Measurements from ENCODE around the gene GATA5.

The GATA5 gene

DNA sequence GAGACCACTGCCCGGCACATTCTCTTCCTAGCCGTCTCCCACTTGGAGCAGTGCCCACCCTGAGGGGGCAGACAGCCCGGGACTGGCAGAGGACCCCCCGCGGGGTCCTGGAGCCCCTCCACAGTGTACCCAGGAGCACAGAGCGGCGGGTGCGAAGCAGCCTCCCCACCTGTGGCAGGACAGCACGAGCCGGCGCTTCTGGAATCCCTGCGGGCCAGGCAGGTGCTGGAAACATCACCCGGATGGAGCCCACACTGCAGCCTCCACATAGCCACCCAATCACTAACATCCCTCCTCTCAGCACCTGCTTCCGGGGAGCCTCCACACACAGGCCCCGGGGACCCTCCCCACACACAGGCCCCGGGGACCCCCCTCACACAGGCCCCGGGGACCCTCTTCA lies 18.7 kb downstream of the GATA5 start:
- no peak for DNase-seq (ENCODE audit: low read depth)
- TF ChIP-seq, protein P1, sequence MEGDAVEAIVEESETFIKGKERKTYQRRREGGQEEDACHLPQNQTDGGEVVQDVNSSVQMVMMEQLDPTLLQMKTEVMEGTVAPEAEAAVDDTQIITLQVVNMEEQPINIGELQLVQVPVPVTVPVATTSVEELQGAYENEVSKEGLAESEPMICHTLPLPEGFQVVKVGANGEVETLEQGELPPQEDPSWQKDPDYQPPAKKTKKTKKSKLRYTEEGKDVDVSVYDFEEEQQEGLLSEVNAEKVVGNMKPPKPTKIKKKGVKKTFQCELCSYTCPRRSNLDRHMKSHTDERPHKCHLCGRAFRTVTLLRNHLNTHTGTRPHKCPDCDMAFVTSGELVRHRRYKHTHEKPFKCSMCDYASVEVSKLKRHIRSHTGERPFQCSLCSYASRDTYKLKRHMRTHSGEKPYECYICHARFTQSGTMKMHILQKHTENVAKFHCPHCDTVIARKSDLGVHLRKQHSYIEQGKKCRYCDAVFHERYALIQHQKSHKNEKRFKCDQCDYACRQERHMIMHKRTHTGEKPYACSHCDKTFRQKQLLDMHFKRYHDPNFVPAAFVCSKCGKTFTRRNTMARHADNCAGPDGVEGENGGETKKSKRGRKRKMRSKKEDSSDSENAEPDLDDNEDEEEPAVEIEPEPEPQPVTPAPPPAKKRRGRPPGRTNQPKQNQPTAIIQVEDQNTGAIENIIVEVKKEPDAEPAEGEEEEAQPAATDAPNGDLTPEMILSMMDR (conservative IDR thresholded peaks at IDR 0.05; ENCODE audit: control insufficient read depth, insufficient read depth, low read depth, low read length): no peak
- no peak overlapping the region for H3K4me3 ChIP-seq (ENCODE audit: control insufficient read depth, low read depth, low read length)

DNA sequence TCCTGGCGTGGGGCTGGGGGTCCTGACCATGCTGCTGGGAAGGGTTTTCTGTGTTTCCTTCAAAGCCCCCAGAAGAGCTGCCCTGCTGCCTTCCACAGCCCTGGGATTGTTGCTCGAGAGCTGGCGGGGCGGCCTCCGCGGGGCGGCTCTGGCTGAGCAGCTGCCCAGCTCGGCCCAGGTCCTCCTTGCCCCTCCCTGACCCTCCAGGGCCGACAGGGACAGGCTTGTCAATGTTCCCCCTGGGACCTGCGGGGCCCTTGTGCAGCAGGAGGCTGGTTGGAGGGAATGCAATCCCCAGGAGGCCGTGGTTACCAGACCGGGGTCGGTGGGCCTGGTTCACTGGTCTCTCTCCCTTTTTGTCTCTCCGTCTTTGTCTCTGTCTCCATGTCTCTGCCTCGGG lies 19.9 kb downstream of the GATA5 start:
- TF ChIP-seq, protein P1 (conservative IDR thresholded peaks at IDR 0.05; ENCODE audit: control insufficient read depth, insufficient read depth, low read depth, low read length): no peak
- no peak overlapping the region for H3K4me3 ChIP-seq (ENCODE audit: control insufficient read depth, low read depth, low read length)
- DNase-seq (ENCODE audit: low read depth): no peak

DNA sequence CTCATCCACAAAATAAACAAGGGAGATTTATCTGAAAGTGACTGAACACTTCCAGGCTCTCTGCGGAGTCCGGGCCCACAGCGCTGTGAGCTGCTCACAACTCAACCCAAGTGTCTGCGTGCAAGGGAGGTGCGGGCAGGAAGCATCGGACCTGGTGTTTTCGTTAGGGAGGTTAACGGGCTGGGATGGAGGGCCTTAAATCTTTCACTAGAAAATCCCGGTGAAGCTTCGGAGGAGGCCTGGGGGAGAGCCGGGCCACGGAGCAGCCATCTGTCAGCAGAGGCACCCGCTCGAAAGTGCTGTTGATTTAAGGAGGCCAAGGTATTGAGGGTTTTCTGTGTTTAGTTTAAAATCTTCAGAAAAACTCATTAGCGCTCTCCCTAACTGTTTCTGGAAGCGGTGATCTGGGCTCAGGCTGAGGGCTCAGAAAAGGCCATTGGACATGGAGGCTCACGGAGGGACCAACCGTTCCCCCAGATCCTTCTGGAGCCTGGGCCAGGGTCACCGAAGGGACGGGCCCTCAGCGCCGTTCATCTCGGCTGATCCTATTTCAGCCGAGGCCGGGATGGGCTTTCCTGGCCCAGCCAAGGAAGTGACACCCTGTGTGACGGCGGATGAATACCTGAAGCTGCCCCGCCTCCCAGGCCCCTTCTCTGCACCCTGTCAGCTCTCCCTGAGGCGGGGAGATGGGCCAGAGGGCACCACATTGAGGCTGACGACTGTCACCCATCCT lies 20.7 kb downstream of the GATA5 start:
- H3K4me3 ChIP-seq (ENCODE audit: control insufficient read depth, low read depth, low read length): no peak overlapping the region
- no peak for DNase-seq (ENCODE audit: low read depth)
- TF ChIP-seq, protein P1 (conservative IDR thresholded peaks at IDR 0.05; ENCODE audit: control insufficient read depth, insufficient read depth, low read depth, low read length): no peak

DNA sequence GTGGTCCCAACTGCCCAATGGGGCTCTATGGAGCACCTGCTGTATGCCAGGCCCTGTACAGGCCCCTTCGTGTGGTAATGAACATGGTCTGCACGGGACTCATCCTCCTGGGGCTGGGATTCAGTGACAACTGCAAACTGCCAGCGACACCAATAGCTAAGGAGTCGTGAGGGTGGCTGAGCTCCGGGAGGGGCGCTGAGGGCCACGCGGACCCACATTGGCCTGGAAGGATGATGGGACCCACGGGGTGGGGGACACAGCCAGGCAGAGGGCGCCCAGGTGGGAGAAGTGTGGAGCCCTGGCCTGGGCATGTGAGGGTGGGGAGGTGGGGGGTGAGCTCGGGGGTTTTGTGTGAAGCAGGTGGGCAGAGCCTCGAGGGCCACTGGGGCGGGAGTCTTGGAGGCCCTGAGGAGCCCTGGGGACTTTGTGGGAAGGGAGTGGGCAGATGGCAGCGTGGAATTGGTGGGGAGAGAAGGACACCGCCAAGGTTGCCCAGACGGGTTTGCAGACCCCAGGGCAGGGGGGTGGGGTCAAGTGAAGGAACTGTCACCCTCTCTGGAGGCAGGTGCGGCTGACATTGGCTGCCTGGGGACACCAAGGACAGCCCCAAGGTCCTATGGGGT lies 22.5 kb downstream of the GATA5 start:
- no peak for DNase-seq (ENCODE audit: low read depth)
- no peak overlapping the region for H3K4me3 ChIP-seq (ENCODE audit: control insufficient read depth, low read depth, low read length)
- TF ChIP-seq, protein P1 (conservative IDR thresholded peaks at IDR 0.05; ENCODE audit: control insufficient read depth, insufficient read depth, low read depth, low read length): no peak

DNA sequence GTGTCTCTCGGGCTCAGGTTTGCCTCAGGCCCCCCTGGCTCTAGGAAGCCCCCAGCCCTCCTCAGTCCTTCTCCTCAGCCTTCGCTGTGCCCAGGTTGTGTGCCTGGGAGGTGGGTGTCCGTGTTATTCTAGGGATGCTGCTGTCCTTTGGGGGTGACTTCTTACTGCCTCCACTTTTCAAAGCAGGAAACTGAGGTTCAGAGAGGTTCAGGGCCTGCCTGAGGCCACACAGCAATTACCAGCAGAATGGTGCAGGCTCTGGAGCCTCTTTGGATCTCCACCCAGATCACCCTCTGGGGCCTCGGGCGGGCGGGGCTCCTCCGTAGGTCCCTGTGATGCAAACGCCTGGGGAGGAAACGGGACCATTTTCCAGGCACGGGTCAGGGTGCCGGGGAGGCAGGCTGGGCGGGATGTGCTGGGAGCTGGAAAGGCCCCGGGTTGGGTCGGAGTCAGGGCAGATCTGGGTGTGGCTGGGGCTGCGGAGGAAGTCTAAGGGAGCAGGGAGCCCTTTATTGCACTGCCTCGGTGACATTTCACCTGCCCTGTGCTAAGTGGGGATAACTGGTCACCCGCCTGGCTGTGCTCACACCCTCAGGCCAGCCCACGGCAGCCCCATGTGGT lies 23.2 kb downstream of the GATA5 start:
- H3K4me3 ChIP-seq (ENCODE audit: control insufficient read depth, low read depth, low read length): no peak overlapping the region
- TF ChIP-seq, protein P1 (conservative IDR thresholded peaks at IDR 0.05; ENCODE audit: control insufficient read depth, insufficient read depth, low read depth, low read length): no peak
- DNase-seq (ENCODE audit: low read depth): no peak

DNA sequence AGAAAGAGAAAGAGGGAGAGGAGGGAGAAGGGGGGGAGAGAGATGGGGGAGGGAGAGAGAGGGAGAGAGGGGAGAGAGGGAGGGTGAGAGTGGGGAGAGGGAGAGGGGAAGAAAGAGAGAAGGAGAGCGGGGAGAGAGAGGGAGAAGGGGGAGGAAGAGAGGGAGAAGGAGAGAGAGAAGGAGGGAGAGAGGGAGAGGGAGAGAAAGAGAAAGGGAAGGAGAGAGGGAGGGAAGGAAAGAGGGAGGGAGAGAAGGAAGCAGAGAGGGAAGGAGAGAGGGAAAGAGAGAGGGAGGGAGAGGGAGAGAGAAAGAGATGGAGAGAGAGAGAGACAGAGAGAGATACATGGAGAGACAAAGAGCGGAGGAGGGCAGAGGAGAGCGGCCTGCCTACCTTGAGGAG lies 23.8 kb downstream of the GATA5 start:
- TF ChIP-seq, protein P1 (conservative IDR thresholded peaks at IDR 0.05; ENCODE audit: control insufficient read depth, insufficient read depth, low read depth, low read length): no peak
- H3K4me3 ChIP-seq (ENCODE audit: control insufficient read depth, low read depth, low read length): no peak overlapping the region
- no peak for DNase-seq (ENCODE audit: low read depth)
